Retina (tissue), 1 donor: ENCODE data around the gene SCAMP2.
A peak's percentile ranks its signal among the peaks of the same experiment; 100 is the strongest.

ENCODE experiments used
- DNase-seq: peaks from one replicate; pipeline ENCODE4 v3.0.0-alpha.2; 2016

SCAMP2 gene

GRCh38 chr15:74815961-74816360, 57.2 kb downstream of the SCAMP2 start:
- no peak for DNase-seq

DNA sequence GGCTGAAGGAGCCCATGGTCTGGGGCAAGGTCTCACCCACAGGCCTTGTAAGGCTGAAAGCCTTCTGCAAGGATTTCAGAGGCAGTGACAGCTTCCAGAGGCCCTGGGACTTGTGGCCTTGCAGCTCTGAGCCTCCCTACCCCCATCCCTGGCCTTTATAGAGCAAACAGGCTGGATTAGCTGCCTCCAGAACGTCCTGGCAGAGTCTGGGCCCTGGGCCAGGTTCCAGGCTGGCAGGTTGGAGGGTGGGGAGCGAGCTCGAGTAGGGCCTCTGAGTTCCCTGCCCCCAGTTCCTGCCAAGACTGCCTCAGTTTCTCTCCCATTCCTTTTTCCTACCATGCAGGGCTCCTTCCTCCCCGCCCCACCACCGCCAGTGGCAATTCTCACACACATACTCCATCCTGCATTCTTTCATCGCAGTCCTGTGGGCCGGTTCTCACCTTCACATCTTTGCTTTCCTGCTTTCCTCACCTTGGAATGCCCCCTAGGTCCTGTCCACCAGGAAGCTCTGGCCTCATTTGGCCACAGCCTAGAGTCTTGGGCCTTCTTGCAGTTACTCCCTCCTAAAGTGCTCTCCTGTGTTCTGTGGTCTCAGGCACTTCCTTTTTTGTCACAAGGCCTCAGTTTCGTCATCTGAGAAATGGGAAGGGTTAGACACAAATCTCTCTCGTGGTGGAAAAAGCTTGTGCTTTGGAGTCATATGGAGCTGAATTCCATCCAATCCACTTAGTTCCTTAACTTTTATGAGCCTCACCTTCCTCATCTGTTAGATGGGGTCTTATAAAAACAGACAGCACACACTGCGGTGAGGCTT, 57.8 kb downstream of the SCAMP2 start:
- DNase-seq: no peak

GRCh38 chr15:74812533-74812932, 60.6 kb downstream of the SCAMP2 start, which contains the start of gene LMAN1L:
Gene LMAN1L (plus strand): TSS chr15:74812835. CDS start chr15:74812855, 20 bp downstream.
- no peak for DNase-seq

DNA sequence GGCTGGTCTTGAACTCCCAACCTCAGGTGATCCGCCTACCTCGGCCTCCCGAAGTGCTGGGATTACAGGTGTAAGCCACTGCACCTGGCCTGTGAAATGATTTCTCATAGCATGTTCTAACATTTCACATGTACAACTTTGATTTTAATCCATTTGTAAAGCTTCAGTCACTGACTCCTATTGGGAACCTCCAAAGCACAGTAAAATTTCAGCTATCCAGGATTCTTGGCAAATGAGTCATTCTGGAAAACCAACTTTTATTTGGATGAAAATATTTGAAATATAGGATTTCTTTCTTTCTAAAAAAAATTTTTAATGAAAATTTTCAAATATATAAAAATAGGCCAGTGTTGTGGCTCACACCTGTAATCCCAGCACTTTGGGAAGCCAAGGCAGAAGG, 63.2 kb downstream of the SCAMP2 start:
- no peak for DNase-seq

GRCh38 chr15:74809242-74809641, 63.9 kb downstream of the SCAMP2 start:
- no peak for DNase-seq

DNA sequence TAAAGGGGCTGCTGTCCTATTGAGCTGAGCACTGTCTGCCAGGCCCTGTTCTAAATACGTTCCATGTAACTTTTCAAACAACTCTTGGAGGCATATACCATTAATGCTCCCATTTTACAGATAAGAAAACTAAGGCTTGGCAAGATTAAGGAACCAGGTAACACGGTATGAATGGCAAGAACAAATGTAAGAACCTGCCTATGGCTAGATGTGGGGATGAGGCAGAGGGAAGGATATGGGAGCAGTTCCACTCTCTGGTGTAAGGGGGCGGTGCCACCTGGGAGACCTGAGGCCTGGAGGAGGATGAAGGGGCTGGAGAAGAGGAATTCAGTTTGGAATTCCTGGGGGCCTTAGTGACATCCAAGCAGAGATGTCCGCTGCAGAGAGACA, 64.3 kb downstream of the SCAMP2 start:
- DNase-seq: no peak

DNA sequence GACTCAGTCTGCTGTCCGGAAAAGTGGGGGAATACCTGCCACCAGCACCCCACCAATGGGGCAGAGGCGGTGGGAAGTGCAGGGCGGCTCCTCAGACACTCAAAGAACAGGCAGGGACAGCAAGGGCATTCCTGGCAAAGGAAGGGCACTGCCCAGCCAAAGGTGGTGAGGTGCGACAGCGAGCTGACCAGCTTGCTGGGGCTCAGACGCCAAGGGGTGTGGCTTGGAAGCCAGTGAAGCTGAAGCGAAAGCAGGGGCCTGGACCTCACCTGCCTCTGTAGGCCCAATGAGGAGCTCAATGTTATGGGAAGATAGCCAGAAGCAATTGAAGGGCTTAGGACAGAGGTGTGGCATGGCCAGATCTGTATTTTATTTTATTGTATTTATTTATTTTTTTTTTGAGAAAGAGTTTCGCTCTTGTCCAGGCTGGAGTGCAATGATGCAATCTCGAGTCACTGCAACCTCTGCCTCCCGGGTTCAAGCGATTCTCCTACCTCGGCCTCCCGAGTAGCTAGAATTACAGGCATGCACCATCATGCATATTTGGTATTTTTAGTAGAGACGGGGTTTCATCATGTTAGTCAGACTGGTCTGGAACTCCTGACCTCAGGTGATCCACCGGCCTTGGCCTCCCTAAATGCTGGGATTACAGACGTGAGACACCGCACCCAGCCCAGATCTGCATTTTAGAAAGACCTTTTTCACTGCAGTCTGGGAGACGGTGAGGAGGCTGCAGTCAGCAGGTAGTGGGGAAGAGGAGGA, 64.9 kb downstream of the SCAMP2 start:
- DNase-seq: no peak

DNA sequence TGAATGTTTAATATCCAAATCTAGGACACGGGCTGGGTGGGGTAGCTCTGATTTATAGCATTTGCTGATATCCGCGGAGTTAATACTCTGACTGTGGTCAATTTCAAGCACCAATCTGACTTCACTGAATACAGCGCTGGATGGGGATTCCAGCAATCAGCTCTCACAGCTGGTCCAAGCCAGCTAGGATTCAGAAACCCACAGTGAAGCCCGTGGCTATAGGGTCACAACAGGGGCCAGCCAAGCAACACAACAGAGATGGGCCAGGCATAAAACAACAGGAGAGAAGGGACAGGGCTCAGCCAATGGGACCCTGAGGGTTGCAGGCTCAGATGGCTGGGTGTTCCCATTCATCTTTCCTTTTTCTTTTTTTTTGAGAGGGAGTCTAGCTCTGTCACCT, 65.9 kb downstream of the SCAMP2 start:
- DNase-seq: no peak

DNA sequence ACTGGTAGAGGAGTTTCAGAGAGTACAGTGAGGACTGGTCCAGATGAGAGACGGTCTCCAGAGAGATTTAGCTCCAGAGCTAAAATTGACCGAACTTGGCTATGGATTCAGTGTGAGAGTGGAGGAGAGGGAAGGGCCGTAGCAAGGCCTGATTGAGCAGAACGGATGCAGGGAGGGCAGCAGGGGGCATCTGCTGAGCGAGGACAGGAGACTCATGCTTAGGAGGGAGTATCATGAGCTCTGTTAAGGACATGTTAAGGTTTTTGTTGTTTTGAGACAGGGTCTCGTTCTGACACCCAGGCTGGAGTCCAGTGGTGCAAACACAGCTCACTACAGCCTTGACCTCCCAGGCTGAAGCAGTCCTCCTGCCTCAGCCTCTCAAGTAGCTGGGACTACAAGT, 68.2 kb downstream of the SCAMP2 start:
- DNase-seq: no peak

GRCh38 chr15:74802862-74803447, 70.2 kb downstream of the SCAMP2 start:
- no peak for DNase-seq

- no peak for DNase-seq
Measured at GRCh38 chr15:74802290-74802689, 70.9 kb downstream of the SCAMP2 start.

DNA sequence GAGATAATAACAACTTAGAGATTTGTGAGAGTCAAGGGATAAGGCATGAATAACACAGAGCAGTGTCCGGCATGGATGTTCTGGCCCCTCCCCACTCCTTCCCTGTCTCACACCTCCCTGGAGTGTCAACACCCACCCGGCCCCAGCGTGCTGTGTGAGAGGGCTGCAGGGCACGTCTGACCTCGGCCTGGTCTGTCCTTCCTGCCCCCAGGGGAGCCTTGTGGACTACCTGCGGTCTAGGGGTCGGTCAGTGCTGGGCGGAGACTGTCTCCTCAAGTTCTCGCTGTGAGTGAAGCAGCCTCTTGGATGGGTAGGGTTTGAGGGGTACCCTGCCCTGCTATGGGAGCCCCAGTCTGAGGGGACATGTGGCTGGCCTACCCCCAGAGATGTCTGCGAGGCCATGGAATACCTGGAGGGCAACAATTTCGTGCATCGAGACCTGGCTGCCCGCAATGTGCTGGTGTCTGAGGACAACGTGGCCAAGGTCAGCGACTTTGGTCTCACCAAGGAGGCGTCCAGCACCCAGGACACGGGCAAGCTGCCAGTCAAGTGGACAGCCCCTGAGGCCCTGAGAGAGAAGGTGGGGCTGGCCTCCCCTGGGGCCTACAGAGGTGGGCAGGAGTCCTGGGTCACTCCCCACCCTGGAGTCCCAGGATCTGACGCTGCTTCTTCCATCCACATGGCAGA, 71.7 kb downstream of the SCAMP2 start:
- no peak for DNase-seq

- DNase-seq: no peak
Measured at GRCh38 chr15:74800559-74801094, 72.5 kb downstream of the SCAMP2 start.

DNA sequence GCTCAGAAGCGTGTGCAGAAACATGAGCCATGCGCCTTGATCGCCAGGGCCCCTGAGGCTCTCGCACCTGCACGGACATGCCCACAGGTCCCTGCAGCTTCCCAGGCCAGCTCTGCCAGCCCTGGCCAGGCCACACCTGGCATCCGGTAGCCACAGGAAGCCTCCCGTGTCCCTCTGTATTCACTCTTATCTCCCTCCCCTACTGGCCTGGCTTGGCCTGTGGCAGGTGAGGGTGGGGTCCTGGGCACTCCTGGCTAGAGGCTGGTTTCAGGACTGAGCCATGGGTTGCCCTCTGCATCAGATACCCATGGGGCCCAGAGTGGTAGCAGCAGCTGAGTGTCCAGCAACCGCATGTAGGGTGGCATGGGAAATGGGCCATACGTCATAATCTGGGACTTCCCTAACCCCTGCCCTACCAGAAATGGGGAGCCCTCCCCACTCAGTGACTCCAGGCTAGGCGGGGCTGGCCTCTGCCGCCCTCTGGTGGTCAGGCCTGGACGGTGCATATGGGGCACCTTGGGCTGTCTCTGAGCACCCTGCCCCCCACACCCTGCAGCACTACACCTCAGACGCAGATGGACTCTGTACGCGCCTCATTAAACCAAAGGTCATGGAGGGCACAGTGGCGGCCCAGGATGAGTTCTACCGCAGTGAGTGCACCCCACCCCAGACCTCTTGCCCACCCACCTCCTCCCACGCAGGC, 73.2 kb downstream of the SCAMP2 start:
- peak; percentile 61 for DNase-seq

DNA sequence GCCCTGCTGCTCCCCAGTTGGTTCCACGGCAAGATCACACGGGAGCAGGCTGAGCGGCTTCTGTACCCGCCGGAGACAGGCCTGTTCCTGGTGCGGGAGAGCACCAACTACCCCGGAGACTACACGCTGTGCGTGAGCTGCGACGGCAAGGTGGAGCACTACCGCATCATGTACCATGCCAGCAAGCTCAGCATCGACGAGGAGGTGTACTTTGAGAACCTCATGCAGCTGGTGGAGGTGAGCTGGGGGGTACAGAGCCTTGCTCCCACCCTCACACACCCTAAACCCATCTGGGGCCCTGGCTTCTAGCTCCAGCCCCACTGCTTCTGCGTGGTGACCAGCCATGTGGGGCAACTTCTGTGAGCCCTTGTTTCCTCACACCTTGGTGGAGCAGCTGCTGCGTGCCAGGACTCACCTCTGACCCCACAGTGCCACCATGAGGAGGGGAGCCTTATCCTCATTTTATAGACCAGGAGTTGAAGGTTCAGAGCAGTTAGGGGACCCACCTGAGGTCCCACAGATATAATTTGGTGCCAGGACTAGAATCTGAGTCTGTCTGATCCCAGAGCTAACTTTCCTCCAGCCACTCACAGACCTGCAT, 73.8 kb downstream of the SCAMP2 start:
- no peak for DNase-seq

- no peak for DNase-seq
Measured at GRCh38 chr15:74798388-74799254, 74.5 kb downstream of the SCAMP2 start.

DNA sequence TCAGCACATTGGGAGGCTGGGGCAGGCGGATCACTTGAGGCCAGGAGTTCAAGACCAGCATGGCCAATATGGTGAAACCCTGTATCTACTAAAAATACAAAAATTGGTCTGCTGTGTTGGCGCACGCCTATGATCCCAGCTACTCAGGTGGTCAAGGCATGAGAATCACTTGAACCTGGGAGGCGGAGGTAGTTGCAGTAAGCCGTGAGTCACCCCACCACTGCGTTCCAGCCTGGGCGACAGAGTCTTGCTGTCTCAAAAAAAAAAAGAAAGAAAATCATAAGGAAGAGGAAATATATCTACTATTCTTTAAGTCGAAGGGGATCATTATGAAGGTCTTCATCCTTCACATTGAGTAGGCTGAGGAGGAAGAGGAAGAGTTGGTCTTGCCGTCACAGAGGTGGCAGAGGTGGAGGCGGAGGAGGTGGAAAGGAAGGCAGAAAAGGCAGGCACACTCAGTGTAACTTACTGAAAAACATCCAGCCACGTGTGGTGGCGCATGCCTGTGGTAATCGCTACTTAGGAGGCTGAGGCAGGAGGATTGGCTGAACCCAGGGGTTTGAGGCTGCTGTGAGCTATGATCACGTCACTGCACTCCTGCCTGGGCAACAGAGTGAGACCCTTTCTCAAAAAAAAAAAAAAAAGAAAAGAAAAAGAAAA, 77.1 kb downstream of the SCAMP2 start:
- DNase-seq: no peak

DNA sequence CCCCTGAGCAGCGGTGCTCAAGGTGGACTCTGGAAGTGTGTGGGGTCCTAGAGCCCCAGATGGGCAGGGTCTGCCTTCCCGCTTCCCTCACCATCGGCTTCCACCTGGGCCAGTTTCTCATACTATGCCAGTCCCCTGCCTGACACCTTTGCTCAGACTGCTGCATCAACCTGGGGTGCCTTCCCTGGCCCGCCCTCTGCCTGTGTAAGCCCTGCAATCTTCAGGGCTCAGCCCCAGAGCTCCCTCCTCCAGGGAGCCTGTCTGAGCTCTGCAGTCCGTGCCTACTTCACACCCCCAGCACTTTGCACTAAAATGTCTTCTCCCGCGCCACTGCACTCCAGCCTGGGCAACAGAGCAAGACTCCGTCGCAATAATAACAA, 78.2 kb downstream of the SCAMP2 start:
- DNase-seq: no peak

DNA sequence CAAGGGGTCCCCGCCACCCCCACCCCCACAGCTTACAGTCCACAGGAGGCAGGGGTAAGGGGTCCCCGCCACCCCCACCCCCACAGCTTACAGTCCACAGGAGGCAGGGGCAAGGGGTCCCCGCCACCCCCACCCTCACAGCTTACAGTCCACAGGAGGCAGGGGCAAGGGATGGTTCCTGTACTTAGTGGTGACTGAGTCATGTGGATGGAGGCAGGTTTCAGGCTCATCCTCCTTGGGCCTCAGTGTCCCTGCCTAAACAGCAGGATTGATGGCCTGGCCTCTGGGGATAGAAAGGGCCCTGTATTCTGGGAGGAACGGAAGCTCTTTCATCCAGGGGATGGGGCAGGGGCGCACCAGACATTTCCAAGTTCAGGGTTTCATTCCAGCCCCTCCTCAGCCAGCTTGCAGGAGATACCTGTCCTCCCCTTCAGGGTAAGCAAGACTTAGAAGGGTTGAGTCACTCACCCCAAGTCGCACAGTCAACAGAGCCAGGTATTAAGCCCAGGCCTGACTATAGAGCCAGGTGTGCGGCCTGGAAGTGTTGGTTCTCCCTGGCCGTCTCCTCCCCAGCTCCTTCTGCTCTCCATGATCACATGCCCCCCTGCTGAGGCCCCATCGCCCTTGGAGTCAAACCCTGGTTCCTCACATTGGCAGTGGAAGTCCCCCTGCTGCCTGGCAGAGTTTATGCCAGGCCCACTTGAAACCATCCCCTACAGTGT, 78.8 kb downstream of the SCAMP2 start:
- DNase-seq: no peak
